CD4-positive, alpha-beta T cell (primary cell): ENCODE data around the gene STEAP3. TPM values are rescaled to one million over a fixed set of nuclear protein-coding genes. Genes with fewer than 3 reads are reported as not detected.

Experiments used
- ATAC-seq: fragments of 200-7000 bp; cut with Tn5 transposase; one replicate; pipeline ENCODE4 v1.10.0; 2022; ENCODE audit warnings: mild to moderate bottlenecking; ENCODE audit not compliant: poor library complexity
- CTCF ChIA-PET: fragments of 350-600 bp; sonication (Branson Sonifier 250); formaldehyde crosslinking; loops from one replicate; lab custom pipeline; 2021; ENCODE audit warnings: antibody characterized with exemption, inconsistent platforms; lab: Charles Lee
- POLR2A ChIA-PET: fragments of 350-600 bp; sonication (Branson Sonifier 250); formaldehyde crosslinking; loops from one replicate; lab custom pipeline; 2021; ENCODE audit warnings: antibody characterized with exemption, inconsistent platforms; lab: Charles Lee
- DNase-seq, 14 experiments: peaks; one replicate each; pipeline ENCODE4 v3.0.0-alpha.2; 2013 to 2020; ENCODE audit warnings: mixed read lengths in 2 of 14
- H3K27ac ChIP-seq, 2 donors: one replicate each; pipeline versions ENCODE4 v1.5.1 to v1.7.0; 2013; ENCODE audit warnings: low read length in 2 of 2, low read depth in 1 of 2, mild to moderate bottlenecking in 1 of 2
- H3K27me3 ChIP-seq, 2 experiments: 1 replicate in 1 of 2; 2 replicates in 1 of 2; pipeline versions ENCODE4 v1.6.1 to v1.7.0; 2013; ENCODE audit warnings: low read length in 2 of 2, control low read depth in 1 of 2, mild to moderate bottlenecking in 1 of 2, moderate library complexity in 1 of 2; ENCODE audit not compliant: insufficient read depth in 2 of 2, control insufficient read depth in 1 of 2
- H3K36me3 ChIP-seq: one replicate; pipeline ENCODE4 v1.6.1; 2013; ENCODE audit warnings: low read length, control low read depth; ENCODE audit not compliant: insufficient read depth
- H3K4me1 ChIP-seq: one replicate; pipeline ENCODE4 v1.6.1; 2013; ENCODE audit warnings: low read length, control low read depth; ENCODE audit not compliant: insufficient read depth
- H3K4me3 ChIP-seq: one replicate; pipeline ENCODE4 v1.5.1; 2013; ENCODE audit warnings: mild to moderate bottlenecking, low read length, moderate library complexity
- H3K9me3 ChIP-seq, 2 experiments: 1 replicate in 1 of 2; 2 replicates in 1 of 2; pipeline versions ENCODE4 v1.6.1 to v1.7.0; 2013; ENCODE audit warnings: low read length in 2 of 2, mild to moderate bottlenecking in 2 of 2, control low read depth in 1 of 2, moderate library complexity in 1 of 2; ENCODE audit not compliant: control insufficient read depth in 1 of 2, insufficient read depth in 1 of 2
- H3K27ac Mint-ChIP-seq: one replicate; pipeline ENCODE4 v1.8.0; 2020; ENCODE audit warnings: mixed read lengths
- H3K27me3 Mint-ChIP-seq: one replicate; pipeline ENCODE4 v1.8.0; 2021; ENCODE audit warnings: mixed read lengths
- H3K36me3 Mint-ChIP-seq: one replicate; pipeline ENCODE4 v1.8.0; 2021; ENCODE audit warnings: low read depth, mixed read lengths
- H3K4me1 Mint-ChIP-seq: one replicate; pipeline ENCODE4 v1.8.0; 2021; ENCODE audit warnings: low read depth, mixed read lengths
- H3K4me3 Mint-ChIP-seq: one replicate; pipeline ENCODE4 v1.8.0; 2020; ENCODE audit warnings: mild to moderate bottlenecking, mixed read lengths
- H3K9me3 Mint-ChIP-seq: one replicate; pipeline ENCODE4 v1.8.0; 2020; ENCODE audit warnings: mixed read lengths
- CTCF ChIP-seq: fragments of 200-600 bp; IDR thresholded peaks from one replicate; pipeline ENCODE4 v1.8.0; 2022; ENCODE audit warnings: antibody characterized with exemption, mild to moderate bottlenecking
- intact Hi-C, 2 experiments: fragments of 100-400 bp; cut with DNase I in 1 of 2; cut with micrococcal nuclease in 1 of 2; formaldehyde crosslinking; loops; one replicate each; pipeline versions ENCODE4 v1.15.1 to v1.9.0; 2023 to 2025; cut with DNase I, micrococcal nuclease
- total RNA-seq, 174 experiments: library from RNA in 2 of 174; stranded (reverse) in 2 of 174; gene quantifications; one replicate each; pipeline ENCODE4 v1.2.3 and lab custom pipeline; 2021 to 2026

The STEAP3 gene
- total RNA-seq, 2 experiments from 2014 or later: not detected

GRCh38 chr2:119304847-119305246 lies 81.2 kb downstream of the STEAP3 start:
- Histone ChIP-seq H3K36me3 (no peaks in the 10 kb centered on the region), H3K27me3 (no peaks in the 10 kb centered on the region), H3K4me3 (no peak overlapping the region), H3K27ac (no peak overlapping the region), H3K4me1 (no peaks in the 10 kb centered on the region), H3K9me3 (no peaks in the 10 kb centered on the region)
- Mint-ChIP-seq H3K9me3 (no peaks in the 10 kb centered on the region), H3K36me3 (peaks cover 5% of the 10 kb centered on the region), H3K4me3 (no peak overlapping the region), H3K27ac (no peak overlapping the region), H3K27me3 (no peaks in the 10 kb centered on the region), H3K4me1 (no peaks in the 10 kb centered on the region)
- DNase-seq: no peak
- ChIA-PET CTCF (no interaction called here), POLR2A (no interaction called here)
- no peak for TF ChIP-seq CTCF
- no peak for ATAC-seq
- intact Hi-C loops: no loop called here

GRCh38 chr2:119305497-119306195 lies 82.0 kb downstream of the STEAP3 start:
- H3K27ac ChIP-seq: no peak overlapping the region
- no peak overlapping the region for H3K4me3 ChIP-seq
- Mint-ChIP-seq H3K36me3 (no peaks in the 10 kb centered on the region), H3K9me3 (no peaks in the 10 kb centered on the region), H3K4me3 (no peak overlapping the region), H3K27ac (no peak overlapping the region), H3K27me3 (no peaks in the 10 kb centered on the region), H3K4me1 (no peaks in the 10 kb centered on the region)
- no peaks in the 10 kb centered on the region for H3K27me3 ChIP-seq
- TF ChIP-seq CTCF: no peak
- ChIA-PET POLR2A (no interaction called here), CTCF (interaction anchor here (0.6 kb wide), 1 partner anchor 54 kb away, joined by 3 read pairs; no protein-coding TSS in a partner anchor)
- H3K4me1 ChIP-seq: no peaks in the 10 kb centered on the region
- ATAC-seq: no peak
- H3K36me3 ChIP-seq: no peaks in the 10 kb centered on the region
- DNase-seq: no peak
- intact Hi-C loops: no loop called here
- no peaks in the 10 kb centered on the region for H3K9me3 ChIP-seq

GRCh38 chr2:119306196-119306590 lies 82.6 kb downstream of the STEAP3 start:
- POLR2A ChIA-PET: no interaction called here
- H3K4me1 ChIP-seq: no peaks in the 10 kb centered on the region
- no peaks in the 10 kb centered on the region for H3K27me3 ChIP-seq
- no peak for TF ChIP-seq CTCF
- no peaks in the 10 kb centered on the region for H3K9me3 ChIP-seq
- Mint-ChIP-seq H3K4me1 (no peaks in the 10 kb centered on the region), H3K27ac (no peak overlapping the region), H3K36me3 (peaks cover 4% of the 10 kb centered on the region), H3K27me3 (no peaks in the 10 kb centered on the region), H3K9me3 (no peaks in the 10 kb centered on the region), H3K4me3 (no peak overlapping the region)
- CTCF ChIA-PET: interaction anchor here (0.6 kb wide), 1 partner anchor 54 kb away, joined by 3 read pairs; no protein-coding TSS in a partner anchor
- H3K36me3 ChIP-seq: no peaks in the 10 kb centered on the region
- DNase-seq (no peak), ATAC-seq (no peak)
- no peak overlapping the region for H3K27ac ChIP-seq
- no peak overlapping the region for H3K4me3 ChIP-seq
- intact Hi-C loops: no loop called here
